Hippocampal formation (tissue), 2 donors: Measurements from ENCODE around the gene MT1F.
"Not testable (repeated sequence)": the region's sequence is repeated elsewhere in the genome, so short reads cannot be mapped to it uniquely, and the experiment has no call there.

Source experiments
- DNase-seq, 2 donors: peaks; one replicate each; lab custom pipeline; 2025; lab: John Stamatoyannopoulos, UW

MT1F gene

GRCh38 chr16:56657555-56658326, at the start of gene MT1F:
TSS of gene MT1F (plus strand) at chr16:56657959. CDS start at chr16:56658059, 100 bp downstream.
- peak in 1 of 2 donors; percentile 51 for DNase-seq

- DNase-seq: peak; percentile 86 to 93
These were observed 49.5 kb upstream of the MT1F start, which contains the start of gene MT2A for GRCh38 chr16:56608043-56608875. TSS of gene MT2A (plus strand) at chr16:56608584. CDS start at chr16:56608656, 72 bp downstream.

GRCh38 chr16:56608876-56609462, 48.8 kb upstream of the MT1F start:
- DNase-seq: no peak

GRCh38 chr16:56609463-56609921, 48.3 kb upstream of the MT1F start:
- peak; percentile 46 to 47 for DNase-seq

GRCh38 chr16:56610017-56610608, 47.6 kb upstream of the MT1F start:
- peak in 1 of 2 donors; percentile 34 for DNase-seq

- no peak for DNase-seq
These were observed 47.1 kb upstream of the MT1F start for GRCh38 chr16:56610609-56611111.

- DNase-seq: no peak
These were observed 46.4 kb upstream of the MT1F start for GRCh38 chr16:56611281-56611833.

- DNase-seq: no peak
These were observed 44.1 kb upstream of the MT1F start for GRCh38 chr16:56613706-56614105.

- no peak for DNase-seq
These were observed 43.2 kb upstream of the MT1F start for GRCh38 chr16:56614549-56614991.

GRCh38 chr16:56615353-56615752, 42.4 kb upstream of the MT1F start:
- no peak for DNase-seq

- DNase-seq: no peak
These were observed 41.0 kb upstream of the MT1F start for GRCh38 chr16:56616608-56617211.

- DNase-seq: peak in 1 of 2 donors; percentile 35
These were observed 40.3 kb upstream of the MT1F start for GRCh38 chr16:56617212-56618085.

GRCh38 chr16:56618138-56618537, 39.6 kb upstream of the MT1F start:
- DNase-seq: no peak

GRCh38 chr16:56620339-56620897, 37.3 kb upstream of the MT1F start:
- no peak for DNase-seq

- DNase-seq: not testable (repeated sequence)
These were observed 35.9 kb upstream of the MT1F start for GRCh38 chr16:56621665-56622445.

- not testable (repeated sequence) for DNase-seq
These were observed 34.6 kb upstream of the MT1F start for GRCh38 chr16:56623184-56623583.

- no peak for DNase-seq
These were observed 34.1 kb upstream of the MT1F start for GRCh38 chr16:56623637-56624036.

GRCh38 chr16:56625140-56625942, 32.4 kb upstream of the MT1F start, which contains the start of gene MT1E:
TSS of gene MT1E (plus strand) at chr16:56625781. CDS start at chr16:56625852, 71 bp downstream.
- DNase-seq: peak; percentile 38 to 68
